K562 (cell line): Measurements from ENCODE around the gene MLH3. TPM values are rescaled to one million over a fixed set of nuclear protein-coding genes. Genes with fewer than 3 reads are reported as not detected.

Experiments
- ATAC-seq: fragments of 200-7000 bp; cut with Tn5 transposase; 3 replicates; pipeline ENCODE4 v1.9.1; 2020; ENCODE audit warnings: moderate library complexity
- BruUV-seq: library from RNA; stranded (reverse); fragments of 400-500 nt; replicated peaks from 2 replicates; lab custom pipeline; 2021; lab: Mats Ljungman, UMichigan
- CTCF ChIA-PET: fragments of 300-600 bp; formaldehyde crosslinking; extraction: SDS; loops from one replicate; lab custom pipeline; 2021; ENCODE audit warnings: low intra/inter-chr PET ratio; lab: Yijun Ruan, JAX
- POLR2A ChIA-PET: fragments of 300-600, 350-650 bp; sonication (Branson Sonifier 250); formaldehyde crosslinking; extraction: SDS; loops from one replicate; lab custom pipeline; 2021; ENCODE audit warnings: antibody characterized with exemption, inconsistent platforms; lab: Yijun Ruan, JAX
- DNase-seq, 4 experiments: peaks; one replicate each; pipeline versions ENCODE4 v3.0.0 to v3.0.0-alpha.2; 2011 to 2018; ENCODE audit warnings: low spot score in 3 of 4, mixed read lengths in 3 of 4; ENCODE audit errors: extremely low read depth in 1 of 4
- FAIRE-seq: peaks from 2 replicates; lab custom pipeline; 2011; peaks lifted over from hg19 to GRCh38; lab: Jason Lieb, UNC
- H2AFZ ChIP-seq: 2 replicates; pipeline ENCODE4 v1.6.0; 2011; ENCODE audit warnings: low read depth, low read length, control low read depth, inconsistent platforms
- H3K27ac ChIP-seq: fragments of 200-600 bp; 3 replicates; pipeline ENCODE4 v1.8.0; 2011; ENCODE audit warnings: low read depth, mild to moderate bottlenecking, control low read depth, inconsistent platforms, low read length, moderate library complexity, mixed read lengths; ENCODE audit errors: extremely low read depth
- H3K27me3 ChIP-seq, 2 experiments: fragments of 300-600 bp in 1 of 2; 2 replicates in 1 of 2; 3 replicates in 1 of 2; pipeline versions ENCODE4 v1.6.0 to v1.8.0; 2011; ENCODE audit warnings: inconsistent platforms in 2 of 2, low read length in 2 of 2, mild to moderate bottlenecking in 1 of 2, mixed read lengths in 1 of 2, moderate library complexity in 1 of 2; ENCODE audit not compliant: control insufficient read depth in 2 of 2, insufficient read depth in 2 of 2
- H3K36me3 ChIP-seq: fragments of 300-600 bp; 3 replicates; pipeline ENCODE4 v1.8.0; 2011; ENCODE audit warnings: mild to moderate bottlenecking, low read length, inconsistent platforms; ENCODE audit not compliant: control insufficient read depth, insufficient read depth
- H3K4me1 ChIP-seq, 2 experiments: fragments of 200-600 bp in 1 of 2; replicated peaks in 1 of 2; 2 replicates in 1 of 2; 3 replicates in 1 of 2; pipeline versions ENCODE4 v1.5.1 to v1.8.0; 2011; ENCODE audit warnings: inconsistent platforms in 2 of 2, low read length in 2 of 2, mild to moderate bottlenecking in 1 of 2, mixed read lengths in 1 of 2, moderate library complexity in 1 of 2; ENCODE audit not compliant: control insufficient read depth in 2 of 2, insufficient read depth in 2 of 2
- H3K4me2 ChIP-seq: 2 replicates; pipeline ENCODE4 v1.6.1; 2011; ENCODE audit warnings: low read length, control low read depth, inconsistent platforms, mixed read lengths; ENCODE audit not compliant: insufficient read depth
- H3K4me3 ChIP-seq: fragments of 200-600 bp; sonication (generic), shearing (Covaris generic); 2 replicates; pipeline ENCODE4 v1.5.1; 2016; ENCODE audit warnings: control low read depth, inconsistent platforms
- H3K79me2 ChIP-seq: fragments of 200-600 bp; 3 replicates; pipeline ENCODE4 v1.8.0; 2011; ENCODE audit warnings: low read length, inconsistent platforms; ENCODE audit not compliant: control insufficient read depth, insufficient read depth
- H3K9ac ChIP-seq, 2 experiments: 2 replicates each; pipeline versions ENCODE4 v1.6.0 to v1.6.1; 2011; ENCODE audit warnings: low read depth in 2 of 2, low read length in 2 of 2, control low read depth in 1 of 2, inconsistent platforms in 1 of 2, mild to moderate bottlenecking in 1 of 2, mixed read lengths in 1 of 2; ENCODE audit not compliant: insufficient read depth in 1 of 2
- H3K9me1 ChIP-seq: one replicate; pipeline ENCODE4 v1.6.0; 2011; ENCODE audit warnings: inconsistent platforms, mild to moderate bottlenecking, low read length, moderate library complexity; ENCODE audit not compliant: control insufficient read depth, insufficient read depth
- H3K9me3 ChIP-seq: replicated peaks from 2 replicates; pipeline ENCODE4 v1.5.1; 2011; ENCODE audit warnings: low read depth, low read length, inconsistent platforms; ENCODE audit not compliant: control insufficient read depth, insufficient read depth
- H4K20me1 ChIP-seq: replicated peaks from 2 replicates; pipeline ENCODE4 v1.6.1; 2011; ENCODE audit warnings: low read length, inconsistent platforms, mixed read lengths; ENCODE audit not compliant: control insufficient read depth, insufficient read depth
- CREB1 ChIP-seq, 2 experiments: sonication (generic) in 1 of 2; formaldehyde crosslinking in 1 of 2; IDR thresholded peaks; 2 replicates each; pipeline versions ENCODE4 v1.6.1 to v1.8.0; 2012 to 2022; ENCODE audit warnings: inconsistent platforms in 1 of 2, mild to moderate bottlenecking in 1 of 2, missing genetic modification reagents in 1 of 2, moderate library complexity in 1 of 2
- CTBP1 ChIP-seq: fragments of 450-650 bp; IDR thresholded peaks from 2 replicates; pipeline ENCODE4 v1.6.1; 2016; ENCODE audit warnings: borderline replicate concordance
- FUS ChIP-seq: fragments of 200-400 bp; formaldehyde crosslinking; optimal IDR thresholded peaks from 2 replicates; pipeline ENCODE3; 2017; ENCODE audit warnings: low read depth, low read length
- GTF2A2 ChIP-seq: IDR thresholded peaks from 2 replicates; pipeline ENCODE4 v1.6.1; 2016; ENCODE audit warnings: mild to moderate bottlenecking, missing genetic modification characterization, missing compliant biosample characterization
- HOXB6 ChIP-seq: fragments of 250-450 bp; sonication (Bioruptor Pico); IDR thresholded peaks from 2 replicates; pipeline ENCODE4 v1.5.1; 2022; ENCODE audit warnings: mild to moderate bottlenecking, borderline replicate concordance
- MAX ChIP-seq: sonication (generic); formaldehyde crosslinking; IDR thresholded peaks from 2 replicates; pipeline ENCODE4 v1.9.0; 2022; ENCODE audit warnings: mild to moderate bottlenecking, missing genetic modification reagents
- MYC ChIP-seq, 2 experiments: fragments of 250-450 bp in 1 of 2; sonication (Bioruptor Pico) in 1 of 2; IDR thresholded peaks; 2 replicates each; pipeline versions ENCODE4 v1.5.1 to v1.6.1; 2012 to 2021; ENCODE audit warnings: low read depth in 2 of 2, borderline replicate concordance in 1 of 2, improper control_type of control experiment in 1 of 2, low read length in 1 of 2, mild to moderate bottlenecking in 1 of 2, moderate library complexity in 1 of 2
- NCOR1 ChIP-seq: fragments of 450-650 bp; IDR thresholded peaks from 2 replicates; pipeline ENCODE4 v1.6.1; 2016; ENCODE audit warnings: mild to moderate bottlenecking, moderate library complexity
- SFPQ ChIP-seq: fragments of 200-400 bp; formaldehyde crosslinking; IDR thresholded peaks from 2 replicates; pipeline ENCODE4 v1.6.1; 2017; ENCODE audit warnings: mild to moderate bottlenecking, low read depth, low read length, moderate library complexity
- SIN3A ChIP-seq, 2 experiments: fragments of 150-350 bp in 1 of 2; IDR thresholded peaks; 2 replicates each; pipeline ENCODE4 v1.6.1; 2011 to 2016; ENCODE audit warnings: borderline replicate concordance in 2 of 2, low read depth in 2 of 2, low read length in 2 of 2, mild to moderate bottlenecking in 2 of 2, moderate library complexity in 2 of 2; ENCODE audit not compliant: control insufficient read depth in 1 of 2
- SOX6 ChIP-seq: fragments of 450-650 bp; IDR thresholded peaks from 2 replicates; pipeline ENCODE4 v1.6.1; 2014; ENCODE audit warnings: mild to moderate bottlenecking
- SRSF3 ChIP-seq: fragments of 200-400 bp; formaldehyde crosslinking; IDR thresholded peaks from 2 replicates; pipeline ENCODE4 v1.6.1; 2016; ENCODE audit warnings: mild to moderate bottlenecking, low read length, moderate library complexity; ENCODE audit not compliant: insufficient read depth
- TRIM24 ChIP-seq, 2 experiments: fragments of 450-650 bp; IDR thresholded peaks; 2 replicates each; pipeline ENCODE4 v1.6.1; 2016
- ZBTB26 ChIP-seq: fragments of 450-650 bp; formaldehyde crosslinking; IDR thresholded peaks from 2 replicates; pipeline ENCODE4 v1.4.0; 2022; ENCODE audit warnings: missing genetic modification characterization
- ZKSCAN8 ChIP-seq: fragments of 200-800 bp; sonication (Bioruptor generic); IDR thresholded peaks from 2 replicates; pipeline ENCODE4 v1.6.1; 2016; ENCODE audit warnings: missing genetic modification characterization, missing compliant biosample characterization
- WGBS: fragments of 100-300 bp; shearing (Covaris generic); methylation state at CpG from one replicate; pipeline ENCODE4 v1.1.6; 2016; ENCODE audit warnings: low coverage, mixed read lengths; ENCODE audit not compliant: insufficient coverage; ENCODE audit errors: missing lambda C conversion rate; 5-methylcytosine and 5-hydroxymethylcytosine counted together
- in situ Hi-C: fragments of 300-500 bp; cut with MboI; formaldehyde crosslinking; loops from 4 replicates; pipeline ENCODE4 v1.15.0; 2018; ENCODE audit warnings: inconsistent platforms, mixed read lengths
- intact Hi-C: fragments of 100-400 bp; cut with micrococcal nuclease; formaldehyde crosslinking; loops from 2 replicates; pipeline ENCODE4 v1.14.2; 2022
- polyA plus RNA-seq, 8 experiments: library from polyadenylated mRNA; depleted of rRNA in 4 of 8; stranded (reverse) in 5 of 8; unstranded in 3 of 8; fragments of >200 nt; fragmentation: Nextera tagmentation in 2 of 8; fragmentation: Illumina TruSeq in 1 of 8; extraction: Ambion mirVana in 2 of 8; extraction: Trizol in 1 of 8; gene quantifications; 2 replicates each; pipeline versions ENCODE4 v1.2.1 to v1.2.3, GENCODE V29; 2011 to 2014; ENCODE audit warnings: inconsistent platforms in 1 of 8, missing spikeins in 1 of 8
- total RNA-seq, 7 experiments: library from RNA; depleted of rRNA in 6 of 7; stranded (reverse); fragments of >200 nt in 6 of 7; fragmentation: Illumina TruSeq in 2 of 7; extraction: Trizol in 2 of 7; gene quantifications; 2 replicates each; pipeline versions ENCODE4 v1.2.1 to v1.2.3, GENCODE V29; 2011 to 2021; ENCODE audit warnings: low replicate concordance in 1 of 7

The MLH3 gene
- total and polyA plus RNA-seq, 9 of the 15 experiments (the other 6 are each of a cell fraction or from before 2014, with no cell fraction given): 5.9 to 15.3 (median 10.7) TPM

GRCh38 chr14:74982661-74983060, 68.6 kb downstream of the MLH3 start:
- Histone ChIP-seq H3K9me1 (no peaks in the 10 kb centered on the region), H2AFZ (no peak overlapping the region), H3K36me3 (no peaks in the 10 kb centered on the region), H3K4me2 (no peak overlapping the region), H3K4me1 (peaks cover 0 to 29% of the 10 kb centered on the region in 2 experiments; a peak in 2 of 5 replicates), H3K9ac (no peak overlapping the region), H3K27me3 (no peaks in the 10 kb centered on the region), H3K27ac (no peak overlapping the region), H3K9me3 (no peaks in the 10 kb centered on the region), H3K4me3 (no peak overlapping the region), H3K79me2 (no peaks in the 10 kb centered on the region), H4K20me1 (no peaks in the 10 kb centered on the region)
- in situ Hi-C loops (no loop called here), intact Hi-C loops (no loop called here)
- FAIRE-seq (no peak), ATAC-seq (no peak), DNase-seq (no peak)
- BruUV-seq: no TSS peak
- CTCF ChIA-PET: no interaction called here
- whole genome bisulfite sequencing: 55% methylated on average over 4 of the region's 4 CpGs
- POLR2A ChIA-PET: no interaction called here
- TF ChIP-seq SFPQ (no peak), TRIM24 (IDR thresholded peaks at IDR 0.05) (no peak), FUS (no peak), CREB1 (IDR thresholded peaks at IDR 0.05) (no peak), CREB1 (CRISPR knock-in tag; IDR thresholded peaks at IDR 0.05) (no peak), ZBTB26 (no peak), HOXB6 (CRISPR knock-in tag) (no peak), SOX6 (no peak), SIN3A (IDR thresholded peaks at IDR 0.05; ENCODE audit: borderline replicate concordance in 2 of 2, control insufficient read depth in 1 of 2, low read depth in 2 of 2, low read length in 2 of 2) (no peak), MAX (CRISPR knock-in tag) (no peak), GTF2A2 (tag) (no peak), CTBP1 (no peak), SRSF3 (no peak), MYC (IDR thresholded peaks at IDR 0.05; ENCODE audit: low read depth, low read length) (no peak), MYC (CRISPR knock-in tag; IDR thresholded peaks at IDR 0.05; ENCODE audit: borderline replicate concordance, low read depth) (no peak), NCOR1 (no peak), ZKSCAN8 (CRISPR knock-in tag) (no peak)
